Mesothelial cell of epicardium (in vitro differentiated cells): Measurements from ENCODE around the gene NXT1. TPM values are rescaled to one million over a fixed set of nuclear protein-coding genes. Genes with fewer than 3 reads are reported as not detected.
A peak's percentile ranks its signal among the peaks of the same experiment; 100 is the strongest.

Experiments
- DNase-seq, 2 experiments: peaks; one replicate each; pipeline ENCODE4 v3.0.0; 2021; ENCODE audit warnings: low spot score in 2 of 2; ENCODE audit not compliant: unreplicated experiment in 2 of 2
- H3K27ac Mint-ChIP-seq: 2 replicates; pipeline ENCODE4 v1.8.0; 2021; ENCODE audit warnings: mixed read lengths
- H3K27me3 Mint-ChIP-seq: 2 replicates; pipeline ENCODE4 v1.8.0; 2021; ENCODE audit warnings: low read depth, mixed read lengths
- H3K36me3 Mint-ChIP-seq: 2 replicates; pipeline ENCODE4 v1.8.0; 2021; ENCODE audit warnings: mixed read lengths
- H3K4me1 Mint-ChIP-seq: 2 replicates; pipeline ENCODE4 v1.8.0; 2021; ENCODE audit warnings: mixed read lengths
- H3K4me3 Mint-ChIP-seq: 2 replicates; pipeline ENCODE4 v1.8.0; 2021; ENCODE audit warnings: mild to moderate bottlenecking, moderate library complexity, mixed read lengths
- H3K9me3 Mint-ChIP-seq: 2 replicates; pipeline ENCODE4 v1.8.0; 2021; ENCODE audit warnings: mixed read lengths
- total RNA-seq: library from RNA; stranded (reverse); gene quantifications from 3 replicates; pipeline ENCODE4 v1.2.1, GENCODE V29; 2021
- TF ChIP-seq, protein P1 (sequence below): fragments of 200-600 bp; sonication (generic); IDR thresholded peaks from one replicate; pipeline ENCODE4 v1.5.0; 2021; ENCODE audit warnings: antibody characterized with exemption; ENCODE audit not compliant: unreplicated experiment

NXT1 gene
- total RNA-seq, 1 donor from 2014 or later = 24.8 TPM

DNA sequence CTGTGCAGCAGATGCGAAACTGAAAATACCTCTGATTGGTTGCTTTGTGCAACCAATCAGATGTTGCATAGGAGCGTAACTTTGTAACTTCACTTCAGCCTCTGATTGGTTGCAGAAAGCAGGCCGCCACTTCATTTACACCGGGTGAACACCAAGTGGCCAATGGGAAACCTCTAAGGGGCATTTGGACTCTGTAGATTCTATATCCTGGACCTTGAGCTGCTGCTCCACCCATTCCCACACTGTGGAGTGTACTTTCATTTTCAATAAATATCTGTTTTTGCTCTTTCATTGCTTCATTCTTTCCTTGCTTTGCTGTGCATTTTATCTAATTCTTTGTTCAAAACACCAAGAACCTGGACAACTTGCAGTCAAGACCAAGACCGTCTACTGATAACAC, 14.1 kb upstream of the NXT1 start:
- no peak overlapping the region for H3K4me3 Mint-ChIP-seq
- DNase-seq = no peak
- H3K4me1 Mint-ChIP-seq = no peaks in the 10 kb centered on the region
- TF ChIP-seq, protein P1, sequence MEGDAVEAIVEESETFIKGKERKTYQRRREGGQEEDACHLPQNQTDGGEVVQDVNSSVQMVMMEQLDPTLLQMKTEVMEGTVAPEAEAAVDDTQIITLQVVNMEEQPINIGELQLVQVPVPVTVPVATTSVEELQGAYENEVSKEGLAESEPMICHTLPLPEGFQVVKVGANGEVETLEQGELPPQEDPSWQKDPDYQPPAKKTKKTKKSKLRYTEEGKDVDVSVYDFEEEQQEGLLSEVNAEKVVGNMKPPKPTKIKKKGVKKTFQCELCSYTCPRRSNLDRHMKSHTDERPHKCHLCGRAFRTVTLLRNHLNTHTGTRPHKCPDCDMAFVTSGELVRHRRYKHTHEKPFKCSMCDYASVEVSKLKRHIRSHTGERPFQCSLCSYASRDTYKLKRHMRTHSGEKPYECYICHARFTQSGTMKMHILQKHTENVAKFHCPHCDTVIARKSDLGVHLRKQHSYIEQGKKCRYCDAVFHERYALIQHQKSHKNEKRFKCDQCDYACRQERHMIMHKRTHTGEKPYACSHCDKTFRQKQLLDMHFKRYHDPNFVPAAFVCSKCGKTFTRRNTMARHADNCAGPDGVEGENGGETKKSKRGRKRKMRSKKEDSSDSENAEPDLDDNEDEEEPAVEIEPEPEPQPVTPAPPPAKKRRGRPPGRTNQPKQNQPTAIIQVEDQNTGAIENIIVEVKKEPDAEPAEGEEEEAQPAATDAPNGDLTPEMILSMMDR = no peak
- no peak overlapping the region for H3K27ac Mint-ChIP-seq
- H3K9me3 Mint-ChIP-seq = no peaks in the 10 kb centered on the region
- H3K27me3 Mint-ChIP-seq = peaks cover 6% of the 10 kb centered on the region
- H3K36me3 Mint-ChIP-seq = no peaks in the 10 kb centered on the region

DNA sequence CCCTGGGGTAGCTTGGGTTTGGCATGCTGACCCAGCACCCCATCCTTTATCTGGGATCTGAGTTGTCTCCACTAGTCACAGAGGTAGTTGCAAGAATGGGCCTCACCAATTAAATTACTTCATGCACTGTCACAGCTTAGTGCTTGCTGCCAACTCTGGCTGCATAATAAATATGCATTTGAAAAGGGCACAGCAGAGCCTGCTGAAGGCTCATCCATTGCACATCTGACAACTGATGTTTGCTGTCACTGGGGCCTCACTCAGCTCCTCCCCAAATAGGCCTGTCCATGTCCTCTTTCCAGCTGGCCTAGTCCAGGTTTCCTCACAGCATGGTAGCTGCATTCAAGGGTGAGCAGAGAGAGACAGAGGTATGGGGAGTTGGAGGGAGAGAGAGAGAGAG, 13.3 kb upstream of the NXT1 start:
- no peak overlapping the region for H3K27ac Mint-ChIP-seq
- TF ChIP-seq, protein P1 = no peak
- H3K9me3 Mint-ChIP-seq = no peaks in the 10 kb centered on the region
- DNase-seq = no peak
- H3K4me1 Mint-ChIP-seq = no peaks in the 10 kb centered on the region
- no peak overlapping the region for H3K4me3 Mint-ChIP-seq
- H3K36me3 Mint-ChIP-seq = no peaks in the 10 kb centered on the region
- H3K27me3 Mint-ChIP-seq = peaks cover 6% of the 10 kb centered on the region

GRCh38 chr20:23339986-23340385, 10.6 kb upstream of the NXT1 start:
- H3K9me3 Mint-ChIP-seq = no peaks in the 10 kb centered on the region
- H3K27ac Mint-ChIP-seq = no peak overlapping the region
- TF ChIP-seq, protein P1 = no peak
- no peak for DNase-seq
- H3K4me1 Mint-ChIP-seq = no peaks in the 10 kb centered on the region
- no peaks in the 10 kb centered on the region for H3K36me3 Mint-ChIP-seq
- peaks cover 6% of the 10 kb centered on the region for H3K27me3 Mint-ChIP-seq
- no peak overlapping the region for H3K4me3 Mint-ChIP-seq

DNA sequence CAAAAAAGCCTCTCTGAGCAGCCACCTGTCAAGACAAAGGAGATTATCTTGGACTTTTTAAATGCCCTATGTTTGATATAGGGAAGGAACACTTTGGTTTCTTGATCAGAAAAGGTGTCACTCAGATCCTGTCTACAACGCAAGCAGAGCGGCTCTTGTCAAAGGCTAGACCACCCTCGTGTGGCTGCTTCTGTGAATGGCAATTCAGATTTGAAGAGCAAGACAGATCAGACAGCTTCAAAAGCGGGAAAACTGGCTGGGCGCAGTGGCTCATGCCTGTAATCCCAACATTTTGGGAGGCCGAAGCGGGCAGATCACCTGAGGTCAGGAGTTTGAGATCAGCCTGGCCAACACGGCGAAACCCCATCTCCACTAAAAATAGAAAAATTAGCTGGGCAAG, 10.1 kb upstream of the NXT1 start:
- TF ChIP-seq, protein P1 = peak; percentile 36
- Mint-ChIP-seq H3K27me3 (peaks cover 6% of the 10 kb centered on the region), H3K9me3 (no peaks in the 10 kb centered on the region), H3K27ac (no peak overlapping the region), H3K36me3 (no peaks in the 10 kb centered on the region), H3K4me3 (no peak overlapping the region), H3K4me1 (no peaks in the 10 kb centered on the region)
- peak in 1 of 2 experiments; percentile 63 for DNase-seq

- H3K4me1 Mint-ChIP-seq = no peaks in the 10 kb centered on the region
- H3K36me3 Mint-ChIP-seq = no peaks in the 10 kb centered on the region
- no peak overlapping the region for H3K4me3 Mint-ChIP-seq
- no peak overlapping the region for H3K27ac Mint-ChIP-seq
- DNase-seq = no peak
- TF ChIP-seq, protein P1 = no peak
- peaks cover 6% of the 10 kb centered on the region for H3K27me3 Mint-ChIP-seq
- H3K9me3 Mint-ChIP-seq = no peaks in the 10 kb centered on the region
These were observed 9.5 kb upstream of the NXT1 start for GRCh38 chr20:23341073-23341472.

- no peak overlapping the region for H3K27ac Mint-ChIP-seq
- no peak for DNase-seq
- H3K9me3 Mint-ChIP-seq = no peaks in the 10 kb centered on the region
These were observed 7.0 kb upstream of the NXT1 start for GRCh38 chr20:23343590-23343989.

More at GRCh38 chr20:23343590-23343989, 7.0 kb upstream of the NXT1 start:
- TF ChIP-seq, protein P1 = no peak
- peaks cover 6% of the 10 kb centered on the region for H3K27me3 Mint-ChIP-seq
- no peaks in the 10 kb centered on the region for H3K36me3 Mint-ChIP-seq
- H3K4me1 Mint-ChIP-seq = peaks cover 12% of the 10 kb centered on the region
- no peak overlapping the region for H3K4me3 Mint-ChIP-seq
